Muscle layer of duodenum (tissue), 2 donors: ENCODE measurements around the gene CTSK.

Source experiments
- H3K27ac ChIP-seq: one replicate; pipeline ENCODE4 v1.7.0; 2013; ENCODE audit warnings: mild to moderate bottlenecking, low read length
- H3K27me3 ChIP-seq: one replicate; pipeline ENCODE4 v1.7.0; 2013; ENCODE audit warnings: low read depth, mild to moderate bottlenecking, control low read depth, low read length
- H3K36me3 ChIP-seq, 2 donors: one replicate each; pipeline ENCODE4 v1.7.0; 2013; ENCODE audit warnings: low read length in 2 of 2, control low read depth in 1 of 2, mild to moderate bottlenecking in 1 of 2; ENCODE audit not compliant: insufficient read depth in 2 of 2, control insufficient read depth in 1 of 2
- H3K4me1 ChIP-seq, 2 donors: one replicate each; pipeline ENCODE4 v1.7.0; 2013; ENCODE audit warnings: low read length in 2 of 2, mild to moderate bottlenecking in 2 of 2, control low read depth in 1 of 2, moderate library complexity in 1 of 2; ENCODE audit not compliant: insufficient read depth in 2 of 2, control insufficient read depth in 1 of 2
- H3K4me3 ChIP-seq, 2 donors: one replicate each; pipeline ENCODE4 v1.7.0; 2013; ENCODE audit warnings: low read length in 2 of 2, low read depth in 1 of 2, mild to moderate bottlenecking in 1 of 2
- H3K9me3 ChIP-seq, 2 donors: one replicate each; pipeline ENCODE4 v1.7.0; 2013; ENCODE audit warnings: low read length in 2 of 2, control low read depth in 1 of 2, mild to moderate bottlenecking in 1 of 2; ENCODE audit not compliant: control insufficient read depth in 1 of 2
- donor health status: healthy.

The CTSK gene

DNA sequence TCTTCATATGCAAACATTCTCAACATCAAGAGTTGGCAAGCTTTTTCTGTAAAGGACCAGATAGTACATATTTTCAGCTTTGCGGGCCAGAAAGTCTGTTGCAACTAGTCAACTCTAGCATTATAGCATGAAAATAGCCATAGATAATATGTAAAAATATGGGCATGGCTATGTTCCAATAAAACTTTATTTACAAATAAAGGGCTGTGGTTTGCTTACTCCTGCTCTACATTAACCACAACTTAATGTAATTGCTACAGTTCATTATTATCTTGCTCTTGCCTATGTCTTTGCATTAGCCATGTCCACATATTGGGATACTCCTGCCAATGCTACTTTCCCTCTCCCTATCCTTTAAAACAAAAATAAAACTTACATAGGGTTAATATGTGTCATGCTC lies 24.5 kb upstream of the CTSK start:
- no peaks in the 10 kb centered on the region for H3K9me3 ChIP-seq
- no peak overlapping the region for H3K4me3 ChIP-seq
- no peaks in the 10 kb centered on the region for H3K27me3 ChIP-seq
- no peak overlapping the region for H3K27ac ChIP-seq
- H3K4me1 ChIP-seq, result no peaks in the 10 kb centered on the region
- peaks cover 69 to 85% of the 10 kb centered on the region in 2 donors for H3K36me3 ChIP-seq

DNA sequence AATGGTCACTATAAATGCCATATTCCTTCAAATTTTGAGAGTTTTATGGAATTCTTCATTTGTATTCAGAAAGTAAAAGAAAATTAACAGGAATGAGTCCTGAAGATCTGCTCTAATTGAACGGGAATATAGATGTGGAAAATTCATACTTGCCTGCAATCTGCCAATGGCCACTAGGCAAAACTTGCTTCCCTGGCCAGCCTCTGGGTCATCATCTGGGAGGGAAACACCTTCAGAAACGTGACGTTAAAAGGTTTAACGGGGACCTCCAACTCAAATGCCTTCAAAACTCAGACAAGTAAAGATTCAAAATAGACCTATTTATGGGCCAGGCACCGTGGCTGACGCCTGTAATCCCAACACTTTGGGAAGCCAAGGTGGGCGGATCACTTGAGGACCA lies 21.7 kb upstream of the CTSK start:
- peaks cover 68 to 80% of the 10 kb centered on the region in 2 donors for H3K36me3 ChIP-seq
- H3K27me3 ChIP-seq, result no peaks in the 10 kb centered on the region
- H3K4me1 ChIP-seq, result no peaks in the 10 kb centered on the region

DNA sequence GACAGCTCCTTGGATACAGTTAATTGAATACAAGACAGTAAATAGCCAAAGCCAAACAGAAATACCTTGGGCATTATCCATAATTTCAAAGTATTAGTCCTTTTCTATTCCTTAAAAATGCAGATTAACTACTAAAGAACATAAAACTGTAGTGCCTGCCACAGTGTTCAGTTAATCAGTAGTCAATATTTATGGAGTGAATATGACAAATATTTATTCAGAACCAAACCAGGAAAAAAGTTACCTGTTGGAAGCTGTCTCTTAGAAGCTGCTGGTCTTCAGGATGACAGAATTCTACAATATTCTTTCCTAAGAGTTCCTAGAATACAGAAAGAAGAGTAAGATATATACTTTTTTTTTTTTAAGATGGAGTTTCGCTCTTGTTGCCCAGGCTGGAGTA lies 18.2 kb upstream of the CTSK start:
- Histone ChIP-seq H3K4me1 (no peaks in the 10 kb centered on the region), H3K9me3 (no peaks in the 10 kb centered on the region), H3K4me3 (no peak overlapping the region), H3K27me3 (no peaks in the 10 kb centered on the region), H3K36me3 (peaks cover 58 to 64% of the 10 kb centered on the region in 2 donors), H3K27ac (no peak overlapping the region)

More for the DNA sequence above, 21.7 kb upstream of the CTSK start:
- Histone ChIP-seq H3K4me3 (no peak overlapping the region), H3K27ac (no peak overlapping the region), H3K9me3 (no peaks in the 10 kb centered on the region)

DNA sequence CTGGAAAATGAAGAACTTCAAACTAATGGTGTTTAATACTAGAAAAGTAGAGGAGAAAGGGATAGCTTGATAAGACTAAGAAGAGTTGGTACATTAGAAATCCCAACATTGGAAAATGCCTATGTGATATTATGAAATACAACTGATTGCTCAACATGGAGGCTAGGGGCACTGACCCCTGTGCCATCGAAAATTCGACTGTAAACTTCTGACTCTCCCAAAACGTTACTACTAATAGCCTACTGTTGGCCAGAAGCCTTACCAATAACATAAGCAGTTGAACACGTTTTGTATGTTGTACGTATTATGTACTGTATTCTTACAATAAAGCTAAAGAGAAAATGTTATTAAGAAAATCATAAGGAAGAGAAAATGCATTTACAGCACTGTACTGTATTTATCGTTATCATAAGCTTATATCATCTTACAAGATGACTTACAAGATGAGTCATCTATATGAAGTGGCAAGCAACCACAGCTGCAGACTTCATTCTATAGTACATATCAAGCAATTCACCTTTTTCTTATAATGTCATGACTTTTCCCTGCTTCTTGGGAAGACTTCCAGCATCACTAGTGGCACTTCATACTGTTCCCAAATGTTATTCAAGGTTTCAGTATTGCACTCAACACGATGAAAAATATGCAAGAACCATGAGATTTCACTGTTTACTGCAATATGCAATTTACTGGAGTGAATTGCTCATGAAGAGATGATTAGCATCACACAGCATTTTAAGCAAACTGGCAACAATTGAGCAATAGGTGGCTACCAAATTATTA lies 12.9 kb upstream of the CTSK start:
- no peak overlapping the region for H3K4me3 ChIP-seq
- peaks cover 52 to 69% of the 10 kb centered on the region in 2 donors for H3K36me3 ChIP-seq
- no peaks in the 10 kb centered on the region for H3K27me3 ChIP-seq
- no peaks in the 10 kb centered on the region for H3K9me3 ChIP-seq
- H3K27ac ChIP-seq, result no peak overlapping the region
- no peaks in the 10 kb centered on the region for H3K4me1 ChIP-seq

DNA sequence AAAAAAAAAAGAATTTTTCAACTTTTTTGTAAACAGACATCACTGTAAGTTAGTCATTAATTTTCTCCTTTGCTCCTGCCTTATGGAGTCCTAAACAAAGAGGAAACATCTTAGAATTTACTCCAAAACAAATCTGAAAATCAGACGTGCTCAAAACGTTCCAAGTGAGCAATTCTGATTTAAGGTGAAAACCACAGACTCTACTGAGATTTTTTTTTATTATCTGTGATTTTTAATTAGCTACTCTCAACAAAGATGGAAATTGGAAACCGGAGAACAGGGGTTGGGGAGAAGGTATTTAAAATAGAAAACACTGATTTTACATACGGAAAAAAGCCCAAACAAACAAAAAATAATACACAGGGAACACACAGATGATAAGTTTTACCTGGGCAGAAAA lies 7.8 kb upstream of the CTSK start:
- H3K9me3 ChIP-seq, result no peaks in the 10 kb centered on the region
- no peak overlapping the region for H3K4me3 ChIP-seq
- H3K27me3 ChIP-seq, result no peaks in the 10 kb centered on the region
- H3K27ac ChIP-seq, result no peak overlapping the region
- peaks cover 64 to 83% of the 10 kb centered on the region in 2 donors for H3K36me3 ChIP-seq
- no peaks in the 10 kb centered on the region for H3K4me1 ChIP-seq

DNA sequence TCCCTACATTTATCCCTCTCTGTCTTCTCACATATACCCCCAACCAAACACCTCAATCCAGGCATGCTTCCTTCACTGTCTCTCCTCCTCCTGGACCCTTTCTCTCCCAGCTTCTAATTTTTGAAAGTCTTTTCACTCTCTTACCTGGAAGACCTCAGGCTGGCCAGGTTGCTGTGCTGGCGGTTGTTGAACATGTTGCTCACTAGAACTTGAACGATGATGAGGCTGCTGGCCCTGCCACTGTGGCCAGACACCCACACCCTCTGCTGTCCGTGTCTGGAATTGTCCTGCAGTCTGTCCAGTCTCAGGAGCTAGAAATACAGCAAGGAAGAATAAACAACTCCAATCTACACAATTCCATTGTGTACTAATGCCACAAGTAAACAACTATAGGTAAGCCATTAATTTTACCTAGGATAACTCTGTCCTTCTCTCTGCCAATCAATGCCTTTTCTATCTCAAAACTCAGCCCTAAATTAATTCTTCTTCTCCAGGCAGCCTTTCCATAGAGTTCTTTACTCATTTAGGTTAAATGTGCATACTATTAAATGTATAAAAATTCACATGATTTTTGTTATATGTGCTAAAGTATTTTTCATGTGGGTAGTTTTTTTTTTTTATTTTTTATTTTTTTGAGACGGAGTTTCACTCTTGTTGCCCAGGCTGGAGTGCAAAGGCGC lies 5.1 kb upstream of the CTSK start:
- Histone ChIP-seq H3K36me3 (peaks cover 54 to 66% of the 10 kb centered on the region in 2 donors), H3K27ac (no peak overlapping the region)

DNA sequence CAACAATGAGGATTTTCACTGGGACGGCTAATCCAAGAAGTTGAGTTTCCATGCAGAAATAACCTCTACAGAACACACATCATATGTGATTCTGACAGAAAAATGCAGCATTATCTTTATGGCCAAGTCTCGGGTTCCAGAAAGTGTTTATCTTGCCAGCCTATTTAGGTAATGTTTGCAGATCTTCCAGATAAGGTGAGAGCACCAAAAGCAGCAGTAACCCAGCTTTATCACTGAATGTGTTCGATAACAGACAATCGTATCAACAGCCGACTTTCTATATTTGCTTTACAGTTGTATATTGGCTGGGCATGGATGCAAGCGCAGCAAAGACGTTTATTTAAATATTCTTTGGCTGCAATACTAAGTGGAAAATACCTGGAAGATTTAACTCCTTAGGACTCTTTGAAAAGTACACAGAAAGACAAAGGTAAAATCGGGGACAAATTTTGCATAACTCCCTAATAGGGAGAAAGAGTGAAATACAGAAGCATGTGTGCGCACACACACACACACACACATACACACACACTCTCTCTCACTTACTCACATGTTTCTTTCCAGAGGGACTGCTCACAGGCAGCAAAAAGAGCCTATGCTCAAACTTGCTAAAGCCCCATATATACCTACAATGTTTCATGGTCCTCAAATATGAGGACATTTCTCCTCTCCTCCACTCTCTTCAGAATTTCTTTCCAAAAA lies 3.0 kb upstream of the CTSK start:
- Histone ChIP-seq H3K27me3 (no peaks in the 10 kb centered on the region), H3K36me3 (peaks cover 37 to 48% of the 10 kb centered on the region in 2 donors), H3K9me3 (no peaks in the 10 kb centered on the region), H3K4me3 (no peak overlapping the region), H3K4me1 (peaks cover 0 to 3% of the 10 kb centered on the region in 2 donors), H3K27ac (no peak overlapping the region)

More for the DNA sequence above, 5.1 kb upstream of the CTSK start:
- H3K9me3 ChIP-seq, result no peaks in the 10 kb centered on the region
- H3K27me3 ChIP-seq, result no peaks in the 10 kb centered on the region
- H3K4me3 ChIP-seq, result no peak overlapping the region
- H3K4me1 ChIP-seq, result peaks cover 0 to 3% of the 10 kb centered on the region in 2 donors

DNA sequence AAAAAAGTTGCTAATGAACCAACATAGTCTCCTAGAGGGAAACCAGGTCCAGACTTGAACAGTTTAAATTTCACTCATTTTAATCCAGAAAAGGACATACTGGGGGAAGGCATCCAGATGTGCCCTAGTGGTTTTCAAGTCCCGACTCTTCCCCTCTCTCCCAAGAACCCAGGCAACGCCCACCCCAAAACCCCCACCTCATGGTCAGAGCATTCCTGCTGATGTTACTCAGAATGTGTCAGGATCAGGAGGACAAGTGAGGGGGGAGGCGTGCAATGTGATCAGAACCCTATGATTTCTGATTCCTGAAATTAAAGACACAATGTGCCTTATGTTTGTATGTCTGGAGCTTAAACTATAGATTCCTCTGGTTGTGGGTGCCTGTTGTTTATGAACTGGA lies 1.6 kb upstream of the CTSK start:
- no peak overlapping the region for H3K27ac ChIP-seq
- peaks cover 0 to 3% of the 10 kb centered on the region in 2 donors for H3K4me1 ChIP-seq
- H3K27me3 ChIP-seq, result no peaks in the 10 kb centered on the region
- H3K9me3 ChIP-seq, result no peaks in the 10 kb centered on the region
- peaks cover 33 to 42% of the 10 kb centered on the region in 2 donors for H3K36me3 ChIP-seq
- H3K4me3 ChIP-seq, result no peak overlapping the region

DNA sequence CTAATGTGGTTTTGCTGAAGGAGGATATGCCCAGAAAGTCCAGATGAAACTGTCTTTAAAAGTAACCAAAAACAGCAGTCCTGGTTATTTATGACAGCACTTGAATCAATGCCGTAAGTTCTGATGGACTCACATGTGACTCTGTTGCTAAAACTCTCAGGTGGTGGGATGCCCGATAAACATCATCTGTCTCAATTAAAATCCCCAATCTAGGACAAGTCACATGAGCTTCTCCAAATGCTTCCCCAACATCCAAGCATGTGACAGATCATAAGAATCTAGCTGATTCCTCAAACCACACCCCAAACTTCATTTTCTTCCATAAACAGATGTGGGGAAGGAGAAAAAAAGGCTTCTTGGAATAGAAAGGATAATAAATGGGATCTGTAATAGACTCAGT lies 786 bp upstream of the CTSK start:
- H3K4me3 ChIP-seq, result peak overlapping the region in 1 of 2 donors; percentile 55
- H3K36me3 ChIP-seq, result peaks cover 30 to 34% of the 10 kb centered on the region in 2 donors
- H3K4me1 ChIP-seq, result peaks cover 0 to 3% of the 10 kb centered on the region in 2 donors

DNA sequence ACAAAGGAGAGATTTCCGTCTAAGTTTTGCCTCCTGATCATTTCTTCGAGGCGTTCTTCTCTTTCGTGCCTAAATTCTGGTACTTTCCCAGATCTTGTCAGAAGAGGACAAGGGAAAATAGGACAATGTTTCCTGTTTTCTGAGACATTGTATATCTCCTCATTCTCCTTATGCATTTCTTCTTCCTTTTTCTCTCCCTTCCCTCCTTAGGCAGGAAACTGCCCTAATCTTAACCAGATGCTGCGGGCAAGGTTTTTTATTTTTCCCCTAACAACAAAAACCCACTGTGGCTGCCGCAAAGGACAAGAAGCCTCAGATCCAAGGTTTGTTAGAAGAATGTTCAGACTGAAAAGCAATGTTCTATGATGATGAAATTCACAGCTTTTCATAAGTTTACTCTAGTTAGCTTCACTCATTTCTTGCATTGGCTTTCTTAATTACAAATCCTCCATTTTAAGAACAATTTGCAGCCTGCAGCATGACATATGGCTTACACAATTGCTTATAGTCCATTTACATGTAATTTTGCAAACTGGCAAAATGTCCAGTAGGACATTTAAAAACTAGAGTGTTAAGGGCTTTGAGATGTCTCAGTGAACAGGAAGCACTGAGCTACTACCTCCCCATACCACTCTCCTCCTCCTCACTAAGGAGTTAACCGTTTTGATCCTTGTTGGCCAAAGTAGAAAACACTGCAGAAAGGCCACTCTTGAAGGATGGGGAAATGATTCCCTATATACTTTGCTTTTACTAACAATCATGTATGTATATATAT lies 624 bp downstream of the CTSK start:
- H3K4me1 ChIP-seq, result peaks cover 0 to 3% of the 10 kb centered on the region in 2 donors
- H3K4me3 ChIP-seq, result peak overlapping the region; percentile 49 to 55
- peak overlapping the region; percentile 47 for H3K27ac ChIP-seq
- H3K27me3 ChIP-seq, result no peaks in the 10 kb centered on the region
- peaks cover 22 to 24% of the 10 kb centered on the region in 2 donors for H3K36me3 ChIP-seq
- H3K9me3 ChIP-seq, result no peaks in the 10 kb centered on the region

More for the DNA sequence above, 786 bp upstream of the CTSK start:
- peak overlapping the region; percentile 47 for H3K27ac ChIP-seq
- H3K27me3 ChIP-seq, result no peaks in the 10 kb centered on the region
- no peaks in the 10 kb centered on the region for H3K9me3 ChIP-seq
